ENCODE measurements around the gene PLK1. TPM values are rescaled to one million over a fixed set of nuclear protein-coding genes. Genes with fewer than 3 reads are reported as not detected.

PLK1 gene
- total RNA-seq, 1 experiment from 2014 or later: 126 TPM

GRCh38 chr16:23692190-23692837, 13.6 kb downstream of the PLK1 start:
- no peak for DNase-seq
- H3K36me3 ChIP-seq (replicated peaks; ENCODE audit: control insufficient read depth, insufficient read depth, low read length): peaks cover 30% of the 10 kb centered on the region
- no peak overlapping the region for H3K4me3 ChIP-seq (ENCODE audit: insufficient read depth, low read depth, low read length)
- H3K27me3 ChIP-seq (ENCODE audit: control insufficient read depth, insufficient read depth, low read length): no peaks in the 10 kb centered on the region

- H3K4me3 ChIP-seq (ENCODE audit: insufficient read depth, low read depth, low read length): peak overlapping the region; percentile 44
- H3K36me3 ChIP-seq (replicated peaks; ENCODE audit: control insufficient read depth, insufficient read depth, low read length): peaks cover 13% of the 10 kb centered on the region
- no peak for DNase-seq
- no peaks in the 10 kb centered on the region for H3K27me3 ChIP-seq (ENCODE audit: control insufficient read depth, insufficient read depth, low read length)
Observed at GRCh38 chr16:23694265-23694643, 15.6 kb downstream of the PLK1 start.

- Histone ChIP-seq H3K36me3 (replicated peaks; ENCODE audit: control insufficient read depth, insufficient read depth, low read length) (peaks cover 10% of the 10 kb centered on the region), H3K27me3 (ENCODE audit: control insufficient read depth, insufficient read depth, low read length) (no peaks in the 10 kb centered on the region), H3K4me3 (ENCODE audit: insufficient read depth, low read depth, low read length) (peak overlapping the region; percentile 44)
Observed at GRCh38 chr16:23694644-23695373, 16.1 kb downstream of the PLK1 start.

GRCh38 chr16:23695756-23696155, 17.1 kb downstream of the PLK1 start:
- no peak for DNase-seq
- no peak overlapping the region for H3K4me3 ChIP-seq (ENCODE audit: insufficient read depth, low read depth, low read length)
- H3K27me3 ChIP-seq (ENCODE audit: control insufficient read depth, insufficient read depth, low read length): no peaks in the 10 kb centered on the region
- peaks cover 2% of the 10 kb centered on the region for H3K36me3 ChIP-seq (replicated peaks; ENCODE audit: control insufficient read depth, insufficient read depth, low read length)

More at GRCh38 chr16:23694644-23695373, 16.1 kb downstream of the PLK1 start:
- DNase-seq: peak; percentile 92

- no peak for DNase-seq
- H3K4me3 ChIP-seq (ENCODE audit: insufficient read depth, low read depth, low read length): no peak overlapping the region
- no peaks in the 10 kb centered on the region for H3K36me3 ChIP-seq (replicated peaks; ENCODE audit: control insufficient read depth, insufficient read depth, low read length)
- H3K27me3 ChIP-seq (ENCODE audit: control insufficient read depth, insufficient read depth, low read length): no peaks in the 10 kb centered on the region
Observed at GRCh38 chr16:23699100-23699499, 20.4 kb downstream of the PLK1 start.

- H3K27me3 ChIP-seq (ENCODE audit: control insufficient read depth, insufficient read depth, low read length): no peaks in the 10 kb centered on the region
- H3K36me3 ChIP-seq (replicated peaks; ENCODE audit: control insufficient read depth, insufficient read depth, low read length): no peaks in the 10 kb centered on the region
- no peak overlapping the region for H3K4me3 ChIP-seq (ENCODE audit: insufficient read depth, low read depth, low read length)
- no peak for DNase-seq
Observed at GRCh38 chr16:23700093-23700492, 21.4 kb downstream of the PLK1 start.

- Histone ChIP-seq H3K27me3 (ENCODE audit: control insufficient read depth, insufficient read depth, low read length) (no peaks in the 10 kb centered on the region), H3K4me3 (ENCODE audit: insufficient read depth, low read depth, low read length) (no peak overlapping the region), H3K36me3 (replicated peaks; ENCODE audit: control insufficient read depth, insufficient read depth, low read length) (no peaks in the 10 kb centered on the region)
- peak; percentile 74 for DNase-seq
Observed at GRCh38 chr16:23700509-23700908, 21.8 kb downstream of the PLK1 start.

- Histone ChIP-seq H3K36me3 (replicated peaks; ENCODE audit: control insufficient read depth, insufficient read depth, low read length) (no peaks in the 10 kb centered on the region), H3K4me3 (ENCODE audit: insufficient read depth, low read depth, low read length) (no peak overlapping the region), H3K27me3 (ENCODE audit: control insufficient read depth, insufficient read depth, low read length) (no peaks in the 10 kb centered on the region)
- no peak for DNase-seq
Observed at GRCh38 chr16:23701045-23701444, 22.4 kb downstream of the PLK1 start.

- DNase-seq: no peak
- no peak overlapping the region for H3K4me3 ChIP-seq (ENCODE audit: insufficient read depth, low read depth, low read length)
- no peaks in the 10 kb centered on the region for H3K36me3 ChIP-seq (replicated peaks; ENCODE audit: control insufficient read depth, insufficient read depth, low read length)
Observed at GRCh38 chr16:23702951-23703350, 24.3 kb downstream of the PLK1 start.

GRCh38 chr16:23704772-23705516, 26.3 kb downstream of the PLK1 start:
- no peak for DNase-seq
- no peaks in the 10 kb centered on the region for H3K27me3 ChIP-seq (ENCODE audit: control insufficient read depth, insufficient read depth, low read length)
- H3K4me3 ChIP-seq (ENCODE audit: insufficient read depth, low read depth, low read length): no peak overlapping the region
- peaks cover 1% of the 10 kb centered on the region; the same call in 1 of the 2 replicates for H3K36me3 ChIP-seq (replicated peaks; ENCODE audit: control insufficient read depth, insufficient read depth, low read length)

More at GRCh38 chr16:23702951-23703350, 24.3 kb downstream of the PLK1 start:
- H3K27me3 ChIP-seq (ENCODE audit: control insufficient read depth, insufficient read depth, low read length): no peaks in the 10 kb centered on the region

- H3K27me3 ChIP-seq (ENCODE audit: control insufficient read depth, insufficient read depth, low read length): no peaks in the 10 kb centered on the region
- H3K36me3 ChIP-seq (replicated peaks; ENCODE audit: control insufficient read depth, insufficient read depth, low read length): peaks cover 1% of the 10 kb centered on the region; the same call in 1 of the 2 replicates
- H3K4me3 ChIP-seq (ENCODE audit: insufficient read depth, low read depth, low read length): no peak overlapping the region
- DNase-seq: no peak
Observed at GRCh38 chr16:23705517-23705902, 26.8 kb downstream of the PLK1 start.

- no peak overlapping the region for H3K4me3 ChIP-seq (ENCODE audit: insufficient read depth, low read depth, low read length)
- no peak for DNase-seq
- H3K36me3 ChIP-seq (replicated peaks; ENCODE audit: control insufficient read depth, insufficient read depth, low read length): peaks cover 1% of the 10 kb centered on the region; the same call in 1 of the 2 replicates
- H3K27me3 ChIP-seq (ENCODE audit: control insufficient read depth, insufficient read depth, low read length): peaks cover 3% of the 10 kb centered on the region; the same call in 1 of the 2 replicates
Observed at GRCh38 chr16:23706439-23706838, 27.8 kb downstream of the PLK1 start.

- Histone ChIP-seq H3K36me3 (replicated peaks; ENCODE audit: control insufficient read depth, insufficient read depth, low read length) (peaks cover 1% of the 10 kb centered on the region; the same call in 1 of the 2 replicates), H3K4me3 (ENCODE audit: insufficient read depth, low read depth, low read length) (no peak overlapping the region), H3K27me3 (ENCODE audit: control insufficient read depth, insufficient read depth, low read length) (peaks cover 21% of the 10 kb centered on the region)
- no peak for DNase-seq
Observed at GRCh38 chr16:23709536-23709935, 30.8 kb downstream of the PLK1 start.

- Histone ChIP-seq H3K36me3 (replicated peaks; ENCODE audit: control insufficient read depth, insufficient read depth, low read length) (peaks cover 1% of the 10 kb centered on the region; the same call in 1 of the 2 replicates), H3K27me3 (ENCODE audit: control insufficient read depth, insufficient read depth, low read length) (peaks cover 21% of the 10 kb centered on the region), H3K4me3 (ENCODE audit: insufficient read depth, low read depth, low read length) (no peak overlapping the region)
- no peak for DNase-seq
Observed at GRCh38 chr16:23710008-23710407, 31.3 kb downstream of the PLK1 start.
